ENCODE data around the gene CDH4. TPM values are rescaled to one million over a fixed set of nuclear protein-coding genes. Genes with fewer than 3 reads are reported as not detected.

The CDH4 gene
- total and polyA plus RNA-seq, 2 of the 8 experiments (the other 6 are each of a cell fraction or from before 2014, with no cell fraction given) = 4.3 to 7.9 TPM

DNA sequence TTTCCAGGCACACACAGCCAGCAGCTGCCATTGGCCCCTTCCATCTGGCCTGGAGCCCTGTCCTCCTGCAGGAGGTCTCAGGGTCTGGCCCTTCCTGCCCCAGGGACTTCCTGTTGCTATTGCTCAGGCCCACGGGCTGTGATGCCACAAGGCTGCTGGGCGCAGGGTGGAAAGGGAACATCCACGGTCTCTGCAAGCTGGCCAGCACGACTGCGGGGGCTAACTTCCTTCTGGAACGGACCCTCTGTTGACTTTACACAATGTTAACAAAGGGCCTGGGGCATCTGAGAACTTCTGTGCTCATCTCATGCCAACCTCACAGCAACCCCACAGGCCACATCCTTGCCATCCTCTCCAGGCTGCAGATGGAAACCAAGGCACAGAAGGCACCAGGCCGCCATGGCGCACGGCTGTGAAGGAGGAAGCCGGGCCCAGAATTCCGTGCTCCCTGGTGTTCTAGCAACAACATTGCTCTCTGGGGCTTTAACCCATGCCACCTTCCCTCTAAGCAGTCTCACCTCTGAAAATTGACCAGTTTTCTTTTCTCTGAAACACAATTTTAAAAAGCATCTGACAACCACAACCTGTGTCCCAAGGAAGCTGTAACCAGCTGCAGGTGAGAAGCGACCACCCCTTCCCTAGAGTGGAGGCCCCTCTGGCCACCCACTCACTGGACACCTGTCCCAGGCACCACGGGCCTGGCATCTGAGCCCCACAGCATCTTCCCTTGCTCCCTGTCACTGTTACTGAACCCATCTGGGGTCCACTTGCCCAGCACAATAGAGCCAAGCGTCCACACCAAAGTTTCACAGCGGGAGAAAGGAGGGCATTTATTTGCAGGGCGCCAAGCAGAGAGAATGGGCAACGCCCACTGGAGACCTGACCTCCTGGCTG, 261.3 kb downstream of the CDH4 start (continued):
- TF ChIP-seq BRCA1 (IDR thresholded peaks at IDR 0.05; ENCODE audit: low read depth, low read length) (no peak), GABPA (IDR thresholded peaks at IDR 0.05; ENCODE audit: borderline replicate concordance, insufficient read depth, low read length) (no peak), RAD21 (IDR thresholded peaks at IDR 0.05 in 1 of 2, conservative IDR thresholded peaks at IDR 0.05 in 1 of 2; ENCODE audit: low read depth in 2 of 2, low read length in 2 of 2) (no peak), CHD1 (IDR thresholded peaks at IDR 0.05; ENCODE audit: low read depth, low read length) (no peak)

Data from H1 (cell line).